GM21367 (cell line): Measurements from ENCODE around the gene GEMIN7.
"Not testable (repeated sequence)": the region's sequence is repeated elsewhere in the genome, so short reads cannot be mapped to it uniquely, and the experiment has no call there.

ENCODE experiments used
- ATAC-seq: cut with Tn5 transposase; IDR thresholded peaks from one replicate; pipeline ENCODE4 v1.9.1; 2021; ENCODE audit not compliant: unreplicated experiment

Gene GEMIN7

GRCh38 chr19:45102481-45102880 lies 23.4 kb downstream of the GEMIN7 start:
- ATAC-seq = no peak

- ATAC-seq = no peak
Measured at GRCh38 chr19:45103156-45103507, 24.1 kb downstream of the GEMIN7 start.

- no peak for ATAC-seq
Measured at GRCh38 chr19:45103508-45104319, 24.7 kb downstream of the GEMIN7 start.

- no peak for ATAC-seq
Measured at GRCh38 chr19:45104658-45105349, 25.7 kb downstream of the GEMIN7 start.

- not testable (repeated sequence) for ATAC-seq
Measured at GRCh38 chr19:45106363-45106762, 27.3 kb downstream of the GEMIN7 start.

DNA sequence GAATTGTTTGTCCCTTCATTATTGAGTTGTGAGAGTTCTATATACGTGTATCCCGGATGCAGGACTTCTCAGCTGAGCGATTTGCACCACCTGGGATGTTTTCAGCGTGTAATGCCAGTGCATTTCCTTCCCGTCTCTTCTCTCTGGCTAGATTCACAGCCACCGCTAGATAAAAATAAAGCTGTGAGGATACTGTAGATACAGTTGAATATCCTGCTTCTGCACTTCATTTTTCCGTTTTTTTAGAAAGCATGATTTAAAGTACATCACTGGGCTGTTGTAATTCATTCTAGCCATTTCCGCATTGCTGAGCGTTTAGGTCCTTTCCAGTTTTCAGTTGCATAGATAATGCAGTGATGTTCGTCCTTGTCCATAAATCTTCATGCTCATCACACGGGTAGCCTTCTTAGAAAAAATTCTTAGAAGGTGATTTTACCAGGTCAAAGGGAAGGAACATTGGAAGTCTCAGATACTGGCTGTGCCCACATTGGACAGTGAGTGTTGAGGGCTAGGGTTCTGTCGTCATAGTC lies 28.6 kb downstream of the GEMIN7 start:
- no peak for ATAC-seq

GRCh38 chr19:45110851-45111266 lies 31.8 kb downstream of the GEMIN7 start:
- ATAC-seq = no peak

DNA sequence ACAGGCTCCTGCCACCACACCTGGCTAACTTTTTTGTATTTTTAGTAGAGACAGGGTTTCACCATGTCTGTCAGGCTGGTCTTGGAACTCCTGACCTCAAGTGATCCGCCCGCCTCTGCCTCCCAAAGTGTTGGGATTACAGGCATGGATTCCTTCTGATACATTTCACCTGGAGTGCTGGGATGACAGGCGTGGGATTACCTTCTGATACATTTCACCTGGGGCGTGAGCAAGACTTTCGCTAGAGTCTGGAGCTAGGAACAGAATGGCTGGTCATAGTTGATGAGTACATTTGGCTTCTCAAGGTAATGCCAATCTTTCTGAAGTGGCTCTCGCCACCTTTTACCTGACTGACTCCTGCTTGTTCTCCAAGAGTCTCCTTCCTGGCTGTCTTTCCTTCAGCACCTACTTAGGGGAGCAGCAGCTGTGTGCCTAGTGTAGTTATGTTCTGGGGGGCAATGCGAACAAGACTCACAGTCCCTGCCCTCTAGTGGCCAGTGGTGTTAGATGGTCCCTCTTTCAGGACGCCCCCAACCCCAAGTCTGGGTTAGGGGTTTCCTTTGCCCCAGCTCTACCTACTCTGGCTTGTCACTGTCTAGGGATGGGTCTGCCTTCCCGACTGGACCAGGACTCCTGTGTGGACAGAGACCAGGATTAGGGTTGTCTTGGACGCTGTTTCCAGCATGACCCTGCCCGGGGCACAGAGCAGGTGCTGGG lies 33.2 kb downstream of the GEMIN7 start:
- no peak for ATAC-seq

DNA sequence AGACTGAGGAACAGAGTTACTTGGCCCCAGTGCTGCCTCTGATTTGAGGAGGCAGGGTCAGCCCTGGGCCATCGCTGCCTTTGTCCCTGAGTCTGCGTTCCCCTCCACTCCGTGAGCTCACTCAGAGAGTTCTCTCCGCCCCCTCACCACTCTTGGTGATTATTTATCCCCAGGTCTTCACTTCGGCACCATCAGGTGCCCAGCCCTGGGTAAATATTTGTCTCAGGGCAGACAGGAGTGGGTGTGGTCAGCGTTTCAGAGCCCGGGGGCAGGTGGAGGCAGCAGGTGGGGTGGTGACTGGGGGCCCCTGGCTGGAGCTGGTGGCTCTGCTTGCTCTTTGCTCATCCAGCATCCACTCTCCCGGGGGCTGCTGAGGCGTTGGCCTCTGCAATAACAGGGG lies 34.6 kb downstream of the GEMIN7 start:
- no peak for ATAC-seq

DNA sequence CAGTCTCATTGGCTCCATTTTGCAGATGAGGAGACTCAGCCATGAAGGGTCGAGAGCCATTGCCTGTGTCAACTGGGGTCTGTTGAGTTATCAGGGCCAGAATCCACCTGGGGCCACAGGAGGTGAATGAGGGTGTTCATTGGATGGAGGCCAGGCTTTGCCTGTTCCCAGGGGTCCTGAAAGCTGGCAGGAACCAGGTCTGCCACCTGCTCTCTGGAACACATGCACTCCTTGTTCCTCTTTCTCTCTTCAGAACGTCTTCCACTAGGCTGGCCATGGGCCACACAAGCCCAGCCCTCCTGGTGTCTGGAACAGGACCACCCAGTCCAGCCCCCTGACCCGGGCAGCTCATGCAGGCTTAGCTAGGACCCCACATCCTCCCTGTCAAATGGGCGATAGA lies 35.1 kb downstream of the GEMIN7 start:
- ATAC-seq = no peak

DNA sequence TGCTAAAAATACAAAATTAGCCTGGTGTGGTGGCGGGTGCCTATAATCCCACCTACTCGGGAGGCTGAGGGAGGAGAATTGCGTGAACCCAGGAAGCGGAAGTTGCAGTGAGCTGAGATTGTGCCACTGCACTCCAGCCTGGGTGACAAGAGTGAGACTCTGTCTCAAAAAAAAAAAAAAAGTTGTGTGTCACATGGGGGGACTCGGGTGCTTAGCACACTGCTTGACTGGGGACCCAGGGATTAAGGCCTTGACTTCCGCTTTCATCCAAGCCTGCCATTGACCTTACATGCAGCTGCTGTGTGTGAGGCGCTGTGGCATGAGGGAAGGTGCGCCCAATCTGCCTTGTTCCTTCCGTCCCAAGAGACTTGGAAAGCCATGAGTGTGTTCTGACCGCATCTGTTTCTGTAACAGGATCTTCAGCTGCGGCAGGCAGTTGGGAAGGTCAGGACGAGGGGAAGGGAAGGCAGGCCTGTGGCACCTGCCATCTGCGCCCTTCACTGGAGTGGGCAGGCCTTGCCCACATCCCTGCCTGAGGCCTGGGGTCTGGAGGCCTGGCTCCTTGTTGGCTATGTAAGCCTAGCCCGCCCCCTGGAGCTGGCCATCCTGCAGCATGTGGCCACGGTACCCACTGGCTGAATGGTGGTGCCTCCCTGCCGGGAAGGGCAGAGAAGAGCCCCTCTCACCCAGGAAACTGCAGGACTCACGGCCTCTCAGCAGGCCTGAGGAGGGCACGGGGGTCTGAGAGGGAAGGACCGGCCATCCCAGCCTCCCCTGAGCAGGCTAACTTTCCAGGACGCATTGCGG lies 37.0 kb downstream of the GEMIN7 start:
- no peak for ATAC-seq

DNA sequence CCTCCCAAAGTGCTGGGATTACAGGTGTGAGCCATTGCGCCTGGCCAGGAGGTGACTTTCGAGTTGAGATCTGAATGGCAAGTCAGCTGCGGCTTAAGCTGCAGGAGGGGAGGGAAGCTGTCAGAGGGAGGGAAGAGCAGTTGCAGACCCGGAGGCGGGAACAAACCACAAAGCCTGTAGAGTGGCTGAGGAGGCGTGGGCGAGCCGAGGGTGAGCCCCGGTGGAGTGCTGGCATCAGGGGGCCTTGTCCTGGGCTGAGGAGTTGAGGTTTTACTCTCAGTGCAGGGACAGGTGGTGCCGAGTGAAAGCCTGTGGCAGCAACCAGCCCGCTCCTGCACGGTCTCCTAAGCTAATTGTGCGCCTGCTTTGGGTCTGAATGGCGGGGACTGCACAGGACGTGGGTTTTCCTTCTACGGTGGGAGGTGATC lies 38.1 kb downstream of the GEMIN7 start:
- no peak for ATAC-seq

DNA sequence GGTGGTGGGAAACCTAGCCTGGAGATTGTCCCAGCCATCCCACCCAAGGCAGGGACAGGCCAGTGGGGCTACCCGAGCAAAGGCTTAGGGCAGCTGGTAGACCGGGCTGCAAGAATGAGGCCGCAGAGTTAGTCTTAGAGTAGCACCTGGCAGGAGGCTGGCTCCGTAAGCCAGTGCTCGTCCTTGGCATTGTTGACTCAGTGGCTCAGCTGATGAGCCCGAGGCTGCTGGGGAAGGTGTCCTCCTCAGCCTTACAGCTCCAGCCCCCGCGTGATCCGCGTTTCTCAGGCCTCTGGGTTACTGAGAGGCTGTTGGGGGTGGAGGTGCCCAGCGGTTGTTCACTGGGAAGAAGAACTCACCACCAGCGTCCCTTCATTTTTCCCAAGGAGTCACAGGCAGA lies 38.6 kb downstream of the GEMIN7 start:
- ATAC-seq = no peak

DNA sequence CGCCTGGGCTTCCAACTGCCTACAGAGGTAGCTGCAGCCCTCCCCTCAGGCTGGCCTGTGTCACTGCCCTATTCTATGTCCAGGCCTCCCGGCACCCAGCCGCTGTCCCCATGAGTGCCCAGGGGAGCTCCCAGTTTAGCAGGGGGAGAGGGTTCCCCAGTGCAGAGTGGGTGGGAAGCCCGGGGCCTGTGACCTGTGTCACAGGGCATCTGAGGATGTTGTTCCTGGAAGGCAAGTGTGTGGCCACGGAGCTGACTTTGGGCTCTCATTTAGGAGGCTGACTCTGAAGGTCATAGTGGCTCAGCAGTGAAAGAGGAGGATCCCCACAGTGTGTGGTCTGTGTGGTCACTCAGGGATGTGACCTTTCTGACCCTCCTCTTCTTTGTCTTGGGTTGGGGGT lies 39.0 kb downstream of the GEMIN7 start:
- ATAC-seq = no peak

- not testable (repeated sequence) for ATAC-seq
Measured at GRCh38 chr19:45118591-45119355, 39.7 kb downstream of the GEMIN7 start.

- no peak for ATAC-seq
Measured at GRCh38 chr19:45119582-45119981, 40.5 kb downstream of the GEMIN7 start.

DNA sequence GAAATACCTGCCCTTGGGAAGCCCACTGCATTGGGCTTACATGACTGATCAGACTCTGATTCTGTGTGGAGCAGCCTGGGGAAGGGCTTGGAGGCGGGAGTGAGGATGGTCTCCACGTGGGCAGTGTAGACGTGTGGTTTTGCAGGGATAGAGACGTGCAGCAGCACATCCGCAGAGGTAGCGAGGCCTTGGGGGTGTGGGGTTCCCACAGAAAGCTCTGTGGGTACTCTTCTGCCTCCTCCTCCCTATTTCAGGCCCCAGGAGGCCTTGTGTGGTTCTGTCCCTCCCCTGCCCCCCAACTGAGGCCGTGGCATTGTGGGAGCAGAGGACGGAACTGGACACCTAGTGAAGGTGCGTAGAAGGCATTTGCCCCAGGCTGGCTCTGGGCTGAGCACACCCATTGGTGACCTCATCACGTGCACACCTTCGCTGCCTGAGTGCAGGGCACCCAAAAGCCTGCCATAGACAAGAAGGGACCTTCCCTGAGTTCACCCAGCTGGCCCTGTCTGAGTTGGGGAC lies 42.8 kb downstream of the GEMIN7 start:
- ATAC-seq = no peak

GRCh38 chr19:45122832-45123231 lies 43.8 kb downstream of the GEMIN7 start:
- no peak for ATAC-seq

GRCh38 chr19:45123440-45123850 lies 44.4 kb downstream of the GEMIN7 start:
- no peak for ATAC-seq

GRCh38 chr19:45124021-45124420 lies 45.0 kb downstream of the GEMIN7 start:
- ATAC-seq = no peak
